Activated CD4-positive, alpha-beta memory T cell treated with anti-CD3 and anti-CD28 coated beads for 36 hours (primary cell): ENCODE results near the gene RAB10. TPM values are rescaled to one million over a fixed set of nuclear protein-coding genes. Genes with fewer than 3 reads are reported as not detected.
A peak's percentile ranks its signal among the peaks of the same experiment; 100 is the strongest.
"Not testable (repeated sequence)": the region's sequence is repeated elsewhere in the genome, so short reads cannot be mapped to it uniquely, and the experiment has no call there.

Experiments used
- CTCF ChIA-PET: fragments of 350-600 bp; sonication (Branson Sonifier 250); formaldehyde crosslinking; loops from one replicate; lab custom pipeline; 2021; ENCODE audit warnings: antibody characterized with exemption, inconsistent platforms; lab: Charles Lee
- POLR2A ChIA-PET: fragments of 350-600 bp; sonication (Branson Sonifier 250); formaldehyde crosslinking; loops from one replicate; lab custom pipeline; 2021; ENCODE audit warnings: antibody characterized with exemption; lab: Charles Lee
- DNase-seq: peaks from one replicate; pipeline ENCODE4 v3.0.0-alpha.2; 2020
- H3K27ac Mint-ChIP-seq: one replicate; pipeline ENCODE4 v1.8.0; 2021; ENCODE audit warnings: mixed read lengths
- H3K27me3 Mint-ChIP-seq: one replicate; pipeline ENCODE4 v1.8.0; 2021; ENCODE audit warnings: mixed read lengths
- H3K36me3 Mint-ChIP-seq: one replicate; pipeline ENCODE4 v1.8.0; 2021; ENCODE audit warnings: mixed read lengths
- H3K4me1 Mint-ChIP-seq: one replicate; pipeline ENCODE4 v1.8.0; 2021; ENCODE audit warnings: low read depth, mixed read lengths
- H3K4me3 Mint-ChIP-seq: one replicate; pipeline ENCODE4 v1.8.0; 2021; ENCODE audit warnings: mild to moderate bottlenecking, mixed read lengths
- H3K9me3 Mint-ChIP-seq: one replicate; pipeline ENCODE4 v1.8.0; 2021; ENCODE audit warnings: mixed read lengths
- intact Hi-C: fragments of 100-400 bp; cut with micrococcal nuclease; formaldehyde crosslinking; loops from one replicate; pipeline ENCODE4 v1.15.1; 2023
- total RNA-seq, 2 experiments: library from RNA; stranded (reverse); gene quantifications; one replicate each; pipeline ENCODE4 v1.2.3, GENCODE V29; 2021

Gene RAB10
- total RNA-seq, 2 experiments from 2014 or later, result 110 to 119 TPM

- no peak overlapping the region for H3K27ac Mint-ChIP-seq
- peaks cover 26% of the 10 kb centered on the region for H3K36me3 Mint-ChIP-seq
- H3K27me3 Mint-ChIP-seq, result no peaks in the 10 kb centered on the region
- CTCF ChIA-PET, result no interaction called here
- H3K9me3 Mint-ChIP-seq, result peaks cover 22% of the 10 kb centered on the region
- no peak overlapping the region for H3K4me3 Mint-ChIP-seq
- intact Hi-C loops, result no loop called here
- POLR2A ChIA-PET, result no interaction called here
- no peak for DNase-seq
- peaks cover 20% of the 10 kb centered on the region for H3K4me1 Mint-ChIP-seq
Measured at GRCh38 chr2:26078939-26079338, 45.1 kb downstream of the RAB10 start.

GRCh38 chr2:26080356-26080755 lies 46.5 kb downstream of the RAB10 start:
- ChIA-PET POLR2A (no interaction called here), CTCF (no interaction called here)
- intact Hi-C loops, result loop anchor here (10.0 kb wide), 1 partner anchor 254 kb away; no protein-coding TSS in a partner anchor

GRCh38 chr2:26080925-26081324 lies 47.0 kb downstream of the RAB10 start:
- Mint-ChIP-seq H3K9me3 (peaks cover 25% of the 10 kb centered on the region), H3K36me3 (peaks cover 26% of the 10 kb centered on the region), H3K4me1 (peaks cover 21% of the 10 kb centered on the region)
- intact Hi-C loops, result loop anchor here (10.0 kb wide), 1 partner anchor 254 kb away; no protein-coding TSS in a partner anchor
- DNase-seq, H3K4me3 Mint-ChIP-seq, CTCF ChIA-PET, H3K27me3 Mint-ChIP-seq, H3K27ac Mint-ChIP-seq, POLR2A ChIA-PET: not testable (repeated sequence)

More at GRCh38 chr2:26080356-26080755, 46.5 kb downstream of the RAB10 start:
- Mint-ChIP-seq H3K4me3 (no peak overlapping the region), H3K27ac (no peak overlapping the region), H3K27me3 (no peaks in the 10 kb centered on the region), H3K4me1 (peaks cover 21% of the 10 kb centered on the region), H3K36me3 (peaks cover 26% of the 10 kb centered on the region), H3K9me3 (peaks cover 25% of the 10 kb centered on the region)
- no peak for DNase-seq

GRCh38 chr2:26081556-26081955 lies 47.7 kb downstream of the RAB10 start:
- no peak overlapping the region for H3K27ac Mint-ChIP-seq
- peaks cover 25% of the 10 kb centered on the region for H3K9me3 Mint-ChIP-seq
- ChIA-PET POLR2A (no interaction called here), CTCF (no interaction called here)
- DNase-seq, result no peak
- H3K36me3 Mint-ChIP-seq, result peaks cover 26% of the 10 kb centered on the region
- peaks cover 23% of the 10 kb centered on the region for H3K4me1 Mint-ChIP-seq
- H3K4me3 Mint-ChIP-seq, result no peak overlapping the region
- intact Hi-C loops, result loop anchor here (10.0 kb wide), 1 partner anchor 253 kb away; no protein-coding TSS in a partner anchor
- no peaks in the 10 kb centered on the region for H3K27me3 Mint-ChIP-seq

- H3K27ac Mint-ChIP-seq, result peak overlapping the region; percentile 62
- H3K4me1 Mint-ChIP-seq, result peaks cover 44% of the 10 kb centered on the region
- peaks cover 12% of the 10 kb centered on the region for H3K9me3 Mint-ChIP-seq
- ChIA-PET CTCF (interaction anchor here (0.7 to 4.8 kb wide), 6 partner anchors 17 to 386 kb away, joined by 3 to 20 read pairs (median 4); partner anchors contain the start of gene RAB10), POLR2A (interaction anchor here (0.6 to 2.1 kb wide), 4 partner anchors 13 to 255 kb away, joined by 3 to 13 read pairs (median 4); partner anchors contain the start of gene RAB10)
- intact Hi-C loops, result loop anchor here (1.0 to 10.0 kb wide), 5 partner anchors 18 to 249 kb away; no protein-coding TSS in a partner anchor
- no peak overlapping the region for H3K4me3 Mint-ChIP-seq
- no peaks in the 10 kb centered on the region for H3K27me3 Mint-ChIP-seq
- H3K36me3 Mint-ChIP-seq, result peaks cover 7% of the 10 kb centered on the region
- DNase-seq, result peak; percentile 59
Measured at GRCh38 chr2:26086155-26086637, 52.3 kb downstream of the RAB10 start.

GRCh38 chr2:26086779-26087178 lies 52.9 kb downstream of the RAB10 start:
- DNase-seq, result no peak
- H3K9me3 Mint-ChIP-seq, result peaks cover 9% of the 10 kb centered on the region
- no peak overlapping the region for H3K4me3 Mint-ChIP-seq
- H3K4me1 Mint-ChIP-seq, result peaks cover 49% of the 10 kb centered on the region
- H3K27me3 Mint-ChIP-seq, result no peaks in the 10 kb centered on the region
- CTCF ChIA-PET, result interaction anchor here (0.7 to 4.8 kb wide), 7 partner anchors 17 to 386 kb away, joined by 3 to 20 read pairs (median 5); partner anchors contain the start of gene RAB10
- POLR2A ChIA-PET, result interaction anchor here (2.0 to 2.1 kb wide), 2 partner anchors 14 to 53 kb away, joined by 4 to 13 read pairs; partner anchors contain the start of gene RAB10
- no peak overlapping the region for H3K27ac Mint-ChIP-seq
- intact Hi-C loops, result loop anchor here (1.0 to 10.0 kb wide), 5 partner anchors 18 to 248 kb away; no protein-coding TSS in a partner anchor
- H3K36me3 Mint-ChIP-seq, result peaks cover 3% of the 10 kb centered on the region

GRCh38 chr2:26088038-26088643 lies 54.3 kb downstream of the RAB10 start:
- Mint-ChIP-seq H3K9me3 (peaks cover 3% of the 10 kb centered on the region), H3K27me3 (no peaks in the 10 kb centered on the region), H3K36me3 (peaks cover 3% of the 10 kb centered on the region), H3K4me3 (no peak overlapping the region), H3K27ac (no peak overlapping the region), H3K4me1 (peaks cover 58% of the 10 kb centered on the region)
- ChIA-PET POLR2A (interaction anchor here (0.9 kb wide), 1 partner anchor 30 kb away, joined by 3 read pairs; no protein-coding TSS in a partner anchor), CTCF (interaction anchor here (0.6 to 4.8 kb wide), 20 partner anchors 13 to 235 kb away, joined by 3 to 20 read pairs (median 5); partner anchors contain the start of gene RAB10)
- intact Hi-C loops, result loop anchor here (5.0 to 10.0 kb wide), 3 partner anchors 59 to 247 kb away; no protein-coding TSS in a partner anchor
- DNase-seq, result peak; percentile 27

GRCh38 chr2:26088931-26089330 lies 55.0 kb downstream of the RAB10 start:
- H3K36me3 Mint-ChIP-seq, H3K27me3 Mint-ChIP-seq, DNase-seq, H3K9me3 Mint-ChIP-seq, POLR2A ChIA-PET, H3K4me3 Mint-ChIP-seq, H3K27ac Mint-ChIP-seq: not testable (repeated sequence)
- CTCF ChIA-PET, result interaction anchor here (1.1 to 4.8 kb wide), 6 partner anchors 14 to 236 kb away, joined by 3 to 20 read pairs (median 4); no protein-coding TSS in a partner anchor
- intact Hi-C loops, result loop anchor here (5.0 to 10.0 kb wide), 3 partner anchors 58 to 246 kb away; no protein-coding TSS in a partner anchor
- peaks cover 58% of the 10 kb centered on the region for H3K4me1 Mint-ChIP-seq

- H3K4me3 Mint-ChIP-seq, result no peak overlapping the region
- no peak overlapping the region for H3K27ac Mint-ChIP-seq
- no peaks in the 10 kb centered on the region for H3K9me3 Mint-ChIP-seq
- CTCF ChIA-PET, result interaction anchor here (4.8 kb wide), 1 partner anchor 20 kb away, joined by 20 read pairs; no protein-coding TSS in a partner anchor
- no peak for DNase-seq
- POLR2A ChIA-PET, result no interaction called here
- peaks cover 8% of the 10 kb centered on the region for H3K36me3 Mint-ChIP-seq
- H3K27me3 Mint-ChIP-seq, result no peaks in the 10 kb centered on the region
- intact Hi-C loops, result loop anchor here (5.0 to 10.0 kb wide), 3 partner anchors 58 to 245 kb away; no protein-coding TSS in a partner anchor
- H3K4me1 Mint-ChIP-seq, result peaks cover 54% of the 10 kb centered on the region
Measured at GRCh38 chr2:26089337-26089736, 55.5 kb downstream of the RAB10 start.

GRCh38 chr2:26095758-26096157 lies 61.9 kb downstream of the RAB10 start:
- DNase-seq, result no peak
- intact Hi-C loops, result no loop called here
- no peak overlapping the region for H3K27ac Mint-ChIP-seq
- H3K4me3 Mint-ChIP-seq, result no peak overlapping the region
- H3K4me1 Mint-ChIP-seq, result peaks cover 33% of the 10 kb centered on the region
- H3K27me3 Mint-ChIP-seq, result no peaks in the 10 kb centered on the region
- CTCF ChIA-PET, result no interaction called here
- H3K9me3 Mint-ChIP-seq, result no peaks in the 10 kb centered on the region
- POLR2A ChIA-PET, result no interaction called here
- H3K36me3 Mint-ChIP-seq, result peaks cover 5% of the 10 kb centered on the region

GRCh38 chr2:26099933-26100332 lies 66.0 kb downstream of the RAB10 start:
- ChIA-PET CTCF (interaction anchor here (0.7 kb wide), 1 partner anchor 85 kb away, joined by 3 read pairs; no protein-coding TSS in a partner anchor), POLR2A (no interaction called here)
- intact Hi-C loops, result no loop called here
- peaks cover 25% of the 10 kb centered on the region for H3K36me3 Mint-ChIP-seq
- no peak overlapping the region for H3K4me3 Mint-ChIP-seq
- no peak for DNase-seq
- H3K27ac Mint-ChIP-seq, result no peak overlapping the region
- peaks cover 17% of the 10 kb centered on the region for H3K4me1 Mint-ChIP-seq
- no peaks in the 10 kb centered on the region for H3K9me3 Mint-ChIP-seq
- no peaks in the 10 kb centered on the region for H3K27me3 Mint-ChIP-seq

- CTCF ChIA-PET, result interaction anchor here (0.7 kb wide), 1 partner anchor 84 kb away, joined by 3 read pairs; no protein-coding TSS in a partner anchor
- Mint-ChIP-seq H3K36me3 (peaks cover 25% of the 10 kb centered on the region), H3K27ac (no peak overlapping the region), H3K4me1 (peaks cover 17% of the 10 kb centered on the region), H3K4me3 (no peak overlapping the region), H3K27me3 (no peaks in the 10 kb centered on the region), H3K9me3 (no peaks in the 10 kb centered on the region)
- POLR2A ChIA-PET, result no interaction called here
- no peak for DNase-seq
- intact Hi-C loops, result no loop called here
Measured at GRCh38 chr2:26100384-26100783, 66.5 kb downstream of the RAB10 start.
